GM12878 (cell line): Measurements from ENCODE around the gene DPP6. TPM values are rescaled to one million over a fixed set of nuclear protein-coding genes. Genes with fewer than 3 reads are reported as not detected.

Experiments used
- ATAC-seq: fragments of 200-7000 bp; cut with Tn5 transposase; 3 replicates; pipeline ENCODE4 v1.9.1; 2020; ENCODE audit warnings: mild to moderate bottlenecking, moderate library complexity
- BruUV-seq: library from RNA; stranded (reverse); fragments of 400-500 nt; replicated peaks from 2 replicates; lab custom pipeline; 2021; lab: Mats Ljungman, UMichigan
- CTCF ChIA-PET: fragments of 300-600 bp; sonication (Branson Sonifier 250); formaldehyde crosslinking; extraction: SDS; loops from one replicate; lab custom pipeline; 2021; ENCODE audit warnings: inconsistent platforms; lab: Yijun Ruan, JAX
- POLR2A ChIA-PET: fragments of 350-600 bp; formaldehyde crosslinking; extraction: SDS; loops from one replicate; lab custom pipeline; 2021; ENCODE audit warnings: inconsistent platforms; lab: Charles Lee
- RAD21 ChIA-PET: fragments of 300-600 bp; sonication (Branson Sonifier 250); formaldehyde crosslinking; loops from one replicate; lab custom pipeline; 2023; ENCODE audit warnings: antibody characterized with exemption; ENCODE audit not compliant: unreplicated experiment; lab: Charles Lee
- SMC1A ChIA-PET: fragments of 300-600 bp; sonication (Branson Sonifier 250); formaldehyde crosslinking; loops from one replicate; lab custom pipeline; 2023; ENCODE audit not compliant: unreplicated experiment, uncharacterized antibody; lab: Charles Lee
- DNase-seq: peaks from one replicate; pipeline ENCODE4 v3.0.0-alpha.2; 2011; ENCODE audit warnings: low read depth, low spot score
- FAIRE-seq: peaks from 3 replicates; lab custom pipeline; 2011; peaks lifted over from hg19 to GRCh38; lab: Jason Lieb, UNC
- H2AFZ ChIP-seq: 2 replicates; pipeline ENCODE4 v1.6.0; 2011; ENCODE audit warnings: low read depth, low read length, control low read depth; ENCODE audit not compliant: control insufficient read depth
- H3K27ac ChIP-seq: 2 replicates; pipeline ENCODE4 v1.5.1; 2011; ENCODE audit warnings: control low read depth; ENCODE audit not compliant: control insufficient read depth, insufficient read depth
- H3K27me3 ChIP-seq, 2 experiments: replicated peaks in 1 of 2; 2 replicates each; pipeline versions ENCODE4 v1.6.0 to v1.6.1; 2011; ENCODE audit warnings: low read length in 1 of 2; ENCODE audit not compliant: control insufficient read depth in 2 of 2, insufficient read depth in 2 of 2
- H3K36me3 ChIP-seq, 2 experiments: 2 replicates each; pipeline ENCODE4 v1.5.1; 2011; ENCODE audit warnings: low read length in 1 of 2; ENCODE audit not compliant: control insufficient read depth in 2 of 2, insufficient read depth in 2 of 2
- H3K4me1 ChIP-seq: 2 replicates; pipeline ENCODE4 v1.6.1; 2011; ENCODE audit warnings: mild to moderate bottlenecking, low read length, moderate library complexity, mixed read lengths; ENCODE audit not compliant: control insufficient read depth, insufficient read depth
- H3K4me2 ChIP-seq: 2 replicates; pipeline ENCODE4 v1.6.0; 2011; ENCODE audit warnings: control low read depth; ENCODE audit not compliant: control insufficient read depth, insufficient read depth
- H3K4me3 ChIP-seq: fragments of 200-600 bp; sonication (generic); 2 replicates; pipeline ENCODE4 v1.5.1; 2016
- H3K79me2 ChIP-seq: 2 replicates; pipeline ENCODE4 v1.6.0; 2011; ENCODE audit warnings: low read length; ENCODE audit not compliant: control insufficient read depth, insufficient read depth
- H3K9ac ChIP-seq: 2 replicates; pipeline ENCODE4 v1.8.0; 2011; ENCODE audit warnings: low read length, control low read depth, mixed read lengths; ENCODE audit not compliant: control insufficient read depth, insufficient read depth
- H3K9me3 ChIP-seq: replicated peaks from 3 replicates; pipeline ENCODE4 v1.5.1; 2011; ENCODE audit warnings: mild to moderate bottlenecking, low read length; ENCODE audit not compliant: control insufficient read depth, insufficient read depth
- H4K20me1 ChIP-seq: 2 replicates; pipeline ENCODE4 v1.6.0; 2011; ENCODE audit not compliant: control insufficient read depth, insufficient read depth
- CBX3 ChIP-seq: fragments of 200-600 bp; sonication (generic); IDR thresholded peaks from 2 replicates; pipeline ENCODE4 v1.6.1; 2016; ENCODE audit warnings: low read depth, borderline replicate concordance
- CHD1 ChIP-seq: IDR thresholded peaks from 2 replicates; pipeline ENCODE4 v1.6.1; 2012; ENCODE audit warnings: low read depth, low read length, improper control_type of control experiment
- CREB1 ChIP-seq: IDR thresholded peaks from 2 replicates; pipeline ENCODE4 v1.6.1; 2012; ENCODE audit warnings: low read depth, mild to moderate bottlenecking, inconsistent platforms
- CREM ChIP-seq: IDR thresholded peaks from 2 replicates; pipeline ENCODE4 v1.6.1; 2014; ENCODE audit warnings: antibody characterized with exemption, low read depth
- FOXM1 ChIP-seq: IDR thresholded peaks from 2 replicates; pipeline ENCODE4 v1.6.1; 2012; ENCODE audit warnings: low read depth, mild to moderate bottlenecking, inconsistent platforms, low read length, moderate library complexity
- HDGF ChIP-seq: fragments of 450-650 bp; IDR thresholded peaks from 2 replicates; pipeline ENCODE4 v1.6.1; 2016; ENCODE audit warnings: antibody characterized with exemption
- IKZF1 ChIP-seq: fragments of 450-650 bp; conservative IDR thresholded peaks from 2 replicates; pipeline ENCODE4 v1.6.1; 2017; ENCODE audit warnings: antibody characterized with exemption, mild to moderate bottlenecking
- LARP7 ChIP-seq: fragments of 450-650 bp; IDR thresholded peaks from 2 replicates; pipeline ENCODE4 v1.6.1; 2017; ENCODE audit warnings: mild to moderate bottlenecking
- MXI1 ChIP-seq: fragments of 150-350 bp; IDR thresholded peaks from 2 replicates; pipeline ENCODE4 v1.6.1; 2011; ENCODE audit warnings: low read depth, mild to moderate bottlenecking, inconsistent platforms, low read length, improper control_type of control experiment
- NR2F1 ChIP-seq: fragments of 450-650 bp; conservative IDR thresholded peaks from 2 replicates; pipeline ENCODE4 v1.6.1; 2017; ENCODE audit warnings: mild to moderate bottlenecking
- RELA ChIP-seq: fragments of 450-650 bp; IDR thresholded peaks from 2 replicates; pipeline ENCODE4 v1.8.0; 2014; ENCODE audit warnings: borderline replicate concordance; ENCODE audit not compliant: partially characterized antibody
- SMC3 ChIP-seq: IDR thresholded peaks from 2 replicates; pipeline ENCODE4 v1.6.1; 2011; ENCODE audit warnings: low read length, improper control_type of control experiment, borderline replicate concordance
- SREBF2 ChIP-seq: IDR thresholded peaks from 2 replicates; pipeline ENCODE4 v1.6.1; 2012; ENCODE audit warnings: mild to moderate bottlenecking, low read length
- STAT3 ChIP-seq: IDR thresholded peaks from 2 replicates; pipeline ENCODE4 v1.6.1; 2011; ENCODE audit warnings: low read depth, low read length, improper control_type of control experiment
- SUZ12 ChIP-seq: fragments of 200-600 bp; sonication (generic); IDR thresholded peaks from one replicate; pipeline ENCODE4 v1.6.1; 2018; ENCODE audit warnings: antibody characterized with exemption, mild to moderate bottlenecking; ENCODE audit not compliant: unreplicated experiment
- TAF1 ChIP-seq: IDR thresholded peaks from 2 replicates; pipeline ENCODE4 v1.6.1; 2011; ENCODE audit warnings: mild to moderate bottlenecking, low read depth, low read length, borderline replicate concordance
- USF1 ChIP-seq: IDR thresholded peaks from 2 replicates; pipeline ENCODE4 v1.6.1; 2011; ENCODE audit warnings: borderline replicate concordance, low read depth, mild to moderate bottlenecking, moderate library complexity, mixed read lengths, low read length; ENCODE audit not compliant: insufficient read depth; ENCODE audit errors: extremely low read length
- ZBTB33 ChIP-seq: fragments of 450-650 bp; IDR thresholded peaks from 2 replicates; pipeline ENCODE4 v1.6.1; 2017; ENCODE audit warnings: mild to moderate bottlenecking
- WGBS: methylation state at CpG from one replicate; pipeline ENCODE4 v1.1.6; 2016; ENCODE audit warnings: low lambda C conversion rate; ENCODE audit not compliant: insufficient replicate concordance, insufficient coverage; ENCODE audit errors: missing lambda C conversion rate; 5-methylcytosine and 5-hydroxymethylcytosine counted together
- in situ Hi-C: fragments of 300-500 bp; cut with MboI; formaldehyde crosslinking; loops from 9 replicates; pipeline ENCODE4 v1.14.3; 2018; ENCODE audit warnings: mixed read lengths
- intact Hi-C: fragments of 100-400 bp; cut with micrococcal nuclease; formaldehyde crosslinking; loops from one replicate; pipeline ENCODE4 v1.14.2; 2022; ENCODE audit not compliant: unreplicated experiment
- polyA plus RNA-seq, 11 experiments: library from polyadenylated mRNA; depleted of rRNA in 4 of 11; unstranded in 6 of 11; stranded (reverse) in 5 of 11; fragments of >200 nt; fragmentation: Nextera tagmentation in 4 of 11; fragmentation: Illumina TruSeq in 1 of 11; extraction: Ambion mirVana in 4 of 11; extraction: Trizol in 1 of 11; gene quantifications; 1 replicate in 1 of 11; 2 replicates in 10 of 11; pipeline versions ENCODE4 v1.2.1 to v1.2.3, GENCODE V29; 2011 to 2016; ENCODE audit warnings: inconsistent platforms in 2 of 11, missing spikeins in 2 of 11, low read depth in 1 of 11
- total RNA-seq, 4 experiments: library from RNA; depleted of rRNA in 3 of 4; stranded (reverse); fragments of >200 nt in 3 of 4; fragmentation: Illumina TruSeq in 1 of 4; extraction: Trizol in 1 of 4; gene quantifications; 2 replicates each; pipeline versions ENCODE4 v1.2.1 to v1.2.3, GENCODE V29; 2013 to 2021

Gene DPP6
- total and polyA plus RNA-seq, 10 of the 15 experiments (the other 5 are each of a cell fraction or from before 2014, with no cell fraction given), result not detected

- Histone ChIP-seq H3K36me3 (no peaks in the 10 kb centered on the region), H3K4me2 (no peak overlapping the region), H3K27ac (no peak overlapping the region), H3K79me2 (no peaks in the 10 kb centered on the region), H4K20me1 (no peaks in the 10 kb centered on the region), H3K4me1 (no peaks in the 10 kb centered on the region), H3K9me3 (no peaks in the 10 kb centered on the region), H3K27me3 (no peaks in the 10 kb centered on the region), H3K9ac (no peak overlapping the region), H2AFZ (no peak overlapping the region), H3K4me3 (no peak overlapping the region)
- SMC1A ChIA-PET, result no interaction called here
- CTCF ChIA-PET, result no interaction called here
- 37% methylated on average over 16 of the region's 16 CpGs for WGBS
- no TSS peak for BruUV-seq
- in situ Hi-C loops (no loop called here), intact Hi-C loops (no loop called here)
- ATAC-seq (no peak), DNase-seq (no peak), FAIRE-seq (no peak)
- RAD21 ChIA-PET, result no interaction called here
- POLR2A ChIA-PET, result no interaction called here
- TF ChIP-seq IKZF1 (no peak), CBX3 (no peak), CREM (no peak), MXI1 (no peak)
These were observed 540.2 kb downstream of the DPP6 start for GRCh38 chr7:154592388-154592787.

- no peak for FAIRE-seq
- H3K27ac ChIP-seq, result no peak overlapping the region
- no peaks in the 10 kb centered on the region for H3K79me2 ChIP-seq
- no peak overlapping the region for H3K4me3 ChIP-seq
- no peak overlapping the region for H3K4me2 ChIP-seq
- intact Hi-C loops (no loop called here), in situ Hi-C loops (no loop called here)
- WGBS, result 7% methylated on average over 4 of the region's 4 CpGs
- no peaks in the 10 kb centered on the region for H3K9me3 ChIP-seq
- CTCF ChIA-PET, result no interaction called here
- RAD21 ChIA-PET, result no interaction called here
- SMC1A ChIA-PET, result no interaction called here
- BruUV-seq, result no TSS peak
- POLR2A ChIA-PET, result no interaction called here
- no peak for DNase-seq
- no peaks in the 10 kb centered on the region for H3K4me1 ChIP-seq
- no peaks in the 10 kb centered on the region for H3K36me3 ChIP-seq
- H2AFZ ChIP-seq, result no peak overlapping the region
- no peaks in the 10 kb centered on the region for H4K20me1 ChIP-seq
- no peak for ATAC-seq
- no peaks in the 10 kb centered on the region for H3K27me3 ChIP-seq
- no peak overlapping the region for H3K9ac ChIP-seq
- TF ChIP-seq HDGF, result no peak
- no peak for TF ChIP-seq CHD1
- no peak for TF ChIP-seq NR2F1
- no peak for TF ChIP-seq FOXM1
- no peak for TF ChIP-seq TAF1
- no peak for TF ChIP-seq ZBTB33
- TF ChIP-seq USF1, result no peak
- TF ChIP-seq CREB1, result no peak
- no peak for TF ChIP-seq RELA
- TF ChIP-seq SUZ12, result no peak
- TF ChIP-seq LARP7, result no peak
- no peak for TF ChIP-seq SMC3
- no peak for TF ChIP-seq SREBF2
- no peak for TF ChIP-seq STAT3
These were observed 546.2 kb downstream of the DPP6 start for GRCh38 chr7:154598396-154598795.
